ENCODE data around the gene MACROD2. TPM values are rescaled to one million over a fixed set of nuclear protein-coding genes. Genes with fewer than 3 reads are reported as not detected.
A peak's percentile ranks its signal among the peaks of the same experiment; 100 is the strongest.
"Not testable (repeated sequence)": the region's sequence is repeated elsewhere in the genome, so short reads cannot be mapped to it uniquely, and the experiment has no call there.

The MACROD2 gene
- total RNA-seq, 1 experiment from 2014 or later = not detected

GRCh38 chr20:14178952-14179351 is 183.6 kb downstream of the MACROD2 start:
- Histone ChIP-seq H3K4me1 (replicated peaks) (no peaks in the 10 kb centered on the region), H3K4me3 (no peak overlapping the region), H3K36me3 (no peaks in the 10 kb centered on the region), H3K9me3 (replicated peaks) (peaks cover 8% of the 10 kb centered on the region; the same call in 1 of the 2 replicates), H3K27me3 (replicated peaks) (no peaks in the 10 kb centered on the region), H3K27ac (no peak overlapping the region)
- no peak for DNase-seq (ENCODE audit: low read depth in 1 of 2, low spot score in 2 of 2)

- H3K4me1 ChIP-seq (replicated peaks) = no peaks in the 10 kb centered on the region
- no peak overlapping the region for H3K27ac ChIP-seq
- H3K36me3 ChIP-seq = no peaks in the 10 kb centered on the region
- no peak overlapping the region for H3K4me3 ChIP-seq
- peak in 1 of 2 experiments; percentile 9 for DNase-seq (ENCODE audit: low read depth in 1 of 2, low spot score in 2 of 2)
- H3K9me3 ChIP-seq (replicated peaks) = no peaks in the 10 kb centered on the region; the same call in 1 of the 2 replicates
- no peaks in the 10 kb centered on the region for H3K27me3 ChIP-seq (replicated peaks)
Measured at GRCh38 chr20:14189794-14190402, 194.6 kb downstream of the MACROD2 start.

GRCh38 chr20:14191559-14191958 is 196.2 kb downstream of the MACROD2 start:
- Histone ChIP-seq H3K27ac (no peak overlapping the region), H3K4me1 (replicated peaks) (no peaks in the 10 kb centered on the region), H3K36me3 (no peaks in the 10 kb centered on the region), H3K27me3 (replicated peaks) (no peaks in the 10 kb centered on the region), H3K4me3 (no peak overlapping the region), H3K9me3 (replicated peaks) (no peaks in the 10 kb centered on the region; the same call in 1 of the 2 replicates)
- DNase-seq (ENCODE audit: low read depth in 1 of 2, low spot score in 2 of 2) = no peak

GRCh38 chr20:14193443-14193842 is 198.1 kb downstream of the MACROD2 start:
- H3K4me3 ChIP-seq = no peak overlapping the region
- peaks cover 12% of the 10 kb centered on the region; the same call in 1 of the 2 replicates for H3K4me1 ChIP-seq (replicated peaks)
- no peak for DNase-seq (ENCODE audit: low read depth in 1 of 2, low spot score in 2 of 2)
- no peaks in the 10 kb centered on the region; the same call in 1 of the 2 replicates for H3K9me3 ChIP-seq (replicated peaks)
- no peaks in the 10 kb centered on the region for H3K36me3 ChIP-seq
- H3K27me3 ChIP-seq (replicated peaks) = no peaks in the 10 kb centered on the region
- no peak overlapping the region for H3K27ac ChIP-seq

- H3K4me1 ChIP-seq (replicated peaks) = peaks cover 12% of the 10 kb centered on the region; the same call in 1 of the 2 replicates
- no peaks in the 10 kb centered on the region for H3K27me3 ChIP-seq (replicated peaks)
- no peaks in the 10 kb centered on the region; the same call in 1 of the 2 replicates for H3K9me3 ChIP-seq (replicated peaks)
- DNase-seq (ENCODE audit: low read depth in 1 of 2, low spot score in 2 of 2) = no peak
- no peak overlapping the region for H3K27ac ChIP-seq
- H3K4me3 ChIP-seq = no peak overlapping the region
- no peaks in the 10 kb centered on the region for H3K36me3 ChIP-seq
Measured at GRCh38 chr20:14193885-14194284, 198.6 kb downstream of the MACROD2 start.

- H3K4me1 ChIP-seq (replicated peaks) = peaks cover 12% of the 10 kb centered on the region; the same call in 1 of the 2 replicates
- DNase-seq (ENCODE audit: low read depth in 1 of 2, low spot score in 2 of 2) = peak in 1 of 2 experiments; percentile 6
- H3K9me3 ChIP-seq (replicated peaks) = no peaks in the 10 kb centered on the region; the same call in 1 of the 2 replicates
- no peak overlapping the region for H3K27ac ChIP-seq
- no peaks in the 10 kb centered on the region for H3K36me3 ChIP-seq
- H3K4me3 ChIP-seq = no peak overlapping the region
- no peaks in the 10 kb centered on the region for H3K27me3 ChIP-seq (replicated peaks)
Measured at GRCh38 chr20:14197097-14197496, 201.8 kb downstream of the MACROD2 start.

GRCh38 chr20:14198416-14198815 is 203.1 kb downstream of the MACROD2 start:
- no peak overlapping the region for H3K27ac ChIP-seq
- no peak overlapping the region for H3K4me3 ChIP-seq
- no peak for DNase-seq (ENCODE audit: low read depth in 1 of 2, low spot score in 2 of 2)
- H3K27me3 ChIP-seq (replicated peaks) = no peaks in the 10 kb centered on the region
- H3K36me3 ChIP-seq = no peaks in the 10 kb centered on the region
- H3K4me1 ChIP-seq (replicated peaks) = peaks cover 12% of the 10 kb centered on the region; the same call in 1 of the 2 replicates
- no peaks in the 10 kb centered on the region; the same call in 1 of the 2 replicates for H3K9me3 ChIP-seq (replicated peaks)

GRCh38 chr20:14199111-14199510 is 203.8 kb downstream of the MACROD2 start:
- H3K27ac ChIP-seq = no peak overlapping the region
- no peak overlapping the region for H3K4me3 ChIP-seq
- H3K36me3 ChIP-seq = no peaks in the 10 kb centered on the region
- H3K27me3 ChIP-seq (replicated peaks) = no peaks in the 10 kb centered on the region
- DNase-seq (ENCODE audit: low read depth in 1 of 2, low spot score in 2 of 2) = no peak
- H3K9me3 ChIP-seq (replicated peaks) = no peaks in the 10 kb centered on the region; the same call in 1 of the 2 replicates
- peaks cover 12% of the 10 kb centered on the region; the same call in 1 of the 2 replicates for H3K4me1 ChIP-seq (replicated peaks)

GRCh38 chr20:14203657-14204056 is 208.3 kb downstream of the MACROD2 start:
- H3K4me3 ChIP-seq = no peak overlapping the region
- no peak for DNase-seq (ENCODE audit: low read depth in 1 of 2, low spot score in 2 of 2)
- no peaks in the 10 kb centered on the region for H3K4me1 ChIP-seq (replicated peaks)
- no peaks in the 10 kb centered on the region for H3K27me3 ChIP-seq (replicated peaks)
- H3K9me3 ChIP-seq (replicated peaks) = no peaks in the 10 kb centered on the region; the same call in 1 of the 2 replicates
- no peak overlapping the region for H3K27ac ChIP-seq
- no peaks in the 10 kb centered on the region for H3K36me3 ChIP-seq

- Histone ChIP-seq H3K4me1 (replicated peaks) (no peaks in the 10 kb centered on the region), H3K36me3 (no peaks in the 10 kb centered on the region), H3K9me3 (replicated peaks) (no peaks in the 10 kb centered on the region), H3K27ac (no peak overlapping the region), H3K27me3 (replicated peaks) (no peaks in the 10 kb centered on the region), H3K4me3 (no peak overlapping the region)
- no peak for DNase-seq (ENCODE audit: low read depth in 1 of 2, low spot score in 2 of 2)
Measured at GRCh38 chr20:14207591-14207990, 212.3 kb downstream of the MACROD2 start.

GRCh38 chr20:14208956-14209355 is 213.6 kb downstream of the MACROD2 start:
- H3K36me3 ChIP-seq = no peaks in the 10 kb centered on the region
- H3K27me3 ChIP-seq (replicated peaks) = no peaks in the 10 kb centered on the region
- DNase-seq (ENCODE audit: low read depth in 1 of 2, low spot score in 2 of 2) = no peak
- H3K4me1 ChIP-seq (replicated peaks) = no peaks in the 10 kb centered on the region
- no peak overlapping the region for H3K27ac ChIP-seq
- H3K4me3 ChIP-seq = no peak overlapping the region
- no peaks in the 10 kb centered on the region for H3K9me3 ChIP-seq (replicated peaks)

GRCh38 chr20:14210146-14210545 is 214.8 kb downstream of the MACROD2 start:
- no peak for DNase-seq (ENCODE audit: low read depth in 1 of 2, low spot score in 2 of 2)
- no peaks in the 10 kb centered on the region for H3K9me3 ChIP-seq (replicated peaks)

GRCh38 chr20:14214046-14214445 is 218.7 kb downstream of the MACROD2 start:
- no peaks in the 10 kb centered on the region for H3K36me3 ChIP-seq
- H3K27ac ChIP-seq = no peak overlapping the region
- H3K4me1 ChIP-seq (replicated peaks) = no peaks in the 10 kb centered on the region
- no peak overlapping the region for H3K4me3 ChIP-seq
- no peaks in the 10 kb centered on the region for H3K27me3 ChIP-seq (replicated peaks)
- H3K9me3 ChIP-seq (replicated peaks) = no peaks in the 10 kb centered on the region
- no peak for DNase-seq (ENCODE audit: low read depth in 1 of 2, low spot score in 2 of 2)

More at GRCh38 chr20:14210146-14210545, 214.8 kb downstream of the MACROD2 start:
- no peaks in the 10 kb centered on the region for H3K4me1 ChIP-seq (replicated peaks)
- H3K4me3 ChIP-seq = no peak overlapping the region
- H3K27me3 ChIP-seq (replicated peaks) = no peaks in the 10 kb centered on the region
- H3K27ac ChIP-seq = no peak overlapping the region
- no peaks in the 10 kb centered on the region for H3K36me3 ChIP-seq

- DNase-seq (ENCODE audit: low read depth in 1 of 2, low spot score in 2 of 2); H3K27me3 ChIP-seq (replicated peaks); H3K9me3 ChIP-seq (replicated peaks); H3K27ac ChIP-seq; H3K4me3 ChIP-seq; H3K36me3 ChIP-seq: not testable (repeated sequence)
- H3K4me1 ChIP-seq (replicated peaks) = peaks cover 17% of the 10 kb centered on the region
Measured at GRCh38 chr20:14215880-14216279, 220.6 kb downstream of the MACROD2 start.
